D721Med (cell line): ENCODE measurements around the gene VEPH1.

Experiments used
- DNase-seq: peaks from one replicate; pipeline ENCODE4 v3.0.0; 2011; ENCODE audit warnings: low spot score; ENCODE audit not compliant: insufficient read length
- FAIRE-seq: peaks from 2 replicates; lab custom pipeline; 2011; peaks lifted over from hg19 to GRCh38; lab: Jason Lieb, UNC
- CTCF ChIP-seq: IDR thresholded peaks from 2 replicates; pipeline ENCODE4 v1.5.1; 2012; ENCODE audit warnings: mild to moderate bottlenecking, control low read depth; ENCODE audit not compliant: insufficient read depth; ENCODE audit errors: missing control alignments

VEPH1 gene

GRCh38 chr3:157541506-157542236, 38.5 kb upstream of the VEPH1 start:
- DNase-seq, result no peak
- no peak for FAIRE-seq
- TF ChIP-seq CTCF, result no peak

GRCh38 chr3:157540656-157541055, 37.4 kb upstream of the VEPH1 start:
- no peak for DNase-seq
- TF ChIP-seq CTCF, result no peak
- FAIRE-seq, result no peak

- DNase-seq (no peak), FAIRE-seq (no peak)
- no peak for TF ChIP-seq CTCF
Measured at GRCh38 chr3:157535667-157536066, 32.5 kb upstream of the VEPH1 start.

GRCh38 chr3:157534725-157535161, 31.5 kb upstream of the VEPH1 start:
- no peak for DNase-seq
- FAIRE-seq, result no peak
- TF ChIP-seq CTCF, result no peak

GRCh38 chr3:157533298-157534070, 30.3 kb upstream of the VEPH1 start:
- no peak for DNase-seq
- FAIRE-seq, result no peak
- no peak for TF ChIP-seq CTCF

GRCh38 chr3:157532529-157533297, 29.5 kb upstream of the VEPH1 start:
- TF ChIP-seq CTCF, result peak; percentile 70
- peak; percentile 63 for FAIRE-seq
- peak; percentile 24 for DNase-seq
